DOHH2 (cell line): ENCODE data around the gene GK2.

Experiments used
- H3F3A ChIP-seq: fragments of 200-600 bp; sonication (generic), shearing (Covaris generic); 2 replicates; pipeline ENCODE4 v1.6.0; 2016; ENCODE audit warnings: antibody characterized with exemption, mild to moderate bottlenecking; ENCODE audit not compliant: control insufficient read depth, insufficient read depth
- H3K27ac ChIP-seq: fragments of 200-600 bp; sonication (generic); 2 replicates; pipeline ENCODE4 v1.5.1; 2014; ENCODE audit warnings: low read depth, mild to moderate bottlenecking, low read length, moderate library complexity
- H3K27me3 ChIP-seq: fragments of 200-600 bp; sonication (generic); 2 replicates; pipeline ENCODE4 v1.6.1; 2014; ENCODE audit warnings: mild to moderate bottlenecking, low read length, mixed read lengths; ENCODE audit not compliant: control insufficient read depth
- H3K36me3 ChIP-seq: fragments of 200-600 bp; sonication (generic); 2 replicates; pipeline ENCODE4 v1.6.1; 2014; ENCODE audit warnings: mild to moderate bottlenecking, low read length, moderate library complexity, mixed read lengths; ENCODE audit not compliant: control insufficient read depth
- H3K4me1 ChIP-seq: fragments of 200-600 bp; sonication (generic); 2 replicates; pipeline ENCODE4 v1.6.1; 2014; ENCODE audit warnings: mild to moderate bottlenecking, low read length, mixed read lengths; ENCODE audit not compliant: control insufficient read depth
- H3K4me2 ChIP-seq: fragments of 200-600 bp; sonication (generic); 2 replicates; pipeline ENCODE4 v1.6.0; 2014; ENCODE audit warnings: mild to moderate bottlenecking, low read length, moderate library complexity
- H3K4me3 ChIP-seq: fragments of 200-600 bp; sonication (generic); 2 replicates; pipeline ENCODE4 v1.5.1; 2014; ENCODE audit warnings: mild to moderate bottlenecking, low read length, mixed read lengths
- H3K79me2 ChIP-seq: fragments of 200-600 bp; sonication (generic); 2 replicates; pipeline ENCODE4 v1.6.1; 2014; ENCODE audit warnings: mild to moderate bottlenecking, low read length, mixed read lengths; ENCODE audit not compliant: control insufficient read depth
- H3K9me2 ChIP-seq: fragments of 200-600 bp; sonication (generic); replicated peaks from 2 replicates; pipeline ENCODE4 v1.6.1; 2014; ENCODE audit warnings: mild to moderate bottlenecking, low read length, mixed read lengths; ENCODE audit not compliant: control insufficient read depth
- H3K9me3 ChIP-seq: fragments of 200-600 bp; sonication (generic); 2 replicates; pipeline ENCODE4 v1.6.1; 2014; ENCODE audit warnings: antibody characterized with exemption, low read length, mixed read lengths; ENCODE audit not compliant: control insufficient read depth, insufficient read depth
- H4K20me1 ChIP-seq: fragments of 200-600 bp; sonication (generic); 2 replicates; pipeline ENCODE4 v1.6.0; 2014; ENCODE audit warnings: low read depth, mild to moderate bottlenecking, antibody characterized with exemption, low read length, moderate library complexity; ENCODE audit not compliant: control insufficient read depth, insufficient read depth
- CTCF ChIP-seq: fragments of 200-600 bp; sonication (generic); IDR thresholded peaks from one replicate; pipeline ENCODE4 v1.5.1; 2014; ENCODE audit warnings: antibody characterized with exemption, mild to moderate bottlenecking, low read depth, low read length; ENCODE audit not compliant: poor library complexity, severe bottlenecking
- EZH2phosphoT487 ChIP-seq: fragments of 200-600 bp; sonication (generic); IDR thresholded peaks from 2 replicates; pipeline ENCODE4 v1.6.1; 2017; ENCODE audit warnings: borderline replicate concordance, mild to moderate bottlenecking, antibody characterized with exemption, low read length, moderate library complexity, mixed read lengths

GK2 gene

GRCh38 chr4:79413032-79413885, 5.2 kb upstream of the GK2 start:
- H4K20me1 ChIP-seq, result no peaks in the 10 kb centered on the region
- no peak for TF ChIP-seq EZH2phosphoT487
- TF ChIP-seq CTCF, result no peak
- no peak overlapping the region for H3K27ac ChIP-seq
- no peak overlapping the region for H3K4me2 ChIP-seq
- H3F3A ChIP-seq, result no peaks in the 10 kb centered on the region
- no peaks in the 10 kb centered on the region for H3K9me2 ChIP-seq
- no peaks in the 10 kb centered on the region for H3K36me3 ChIP-seq
- H3K27me3 ChIP-seq, result no peaks in the 10 kb centered on the region
- H3K9me3 ChIP-seq, result no peaks in the 10 kb centered on the region; the same call in 1 of the 2 replicates
- no peaks in the 10 kb centered on the region for H3K4me1 ChIP-seq
- no peak overlapping the region for H3K4me3 ChIP-seq
- H3K79me2 ChIP-seq, result no peaks in the 10 kb centered on the region

GRCh38 chr4:79404666-79405065, 3.4 kb downstream of the GK2 start:
- H3F3A ChIP-seq, result no peaks in the 10 kb centered on the region
- TF ChIP-seq EZH2phosphoT487 (no peak), CTCF (no peak)
- H3K4me1 ChIP-seq, result no peaks in the 10 kb centered on the region
- H3K27ac ChIP-seq, result no peak overlapping the region
- no peaks in the 10 kb centered on the region for H3K36me3 ChIP-seq
- H4K20me1 ChIP-seq, result no peaks in the 10 kb centered on the region
- no peaks in the 10 kb centered on the region for H3K79me2 ChIP-seq
- no peak overlapping the region for H3K4me3 ChIP-seq
- H3K27me3 ChIP-seq, result no peaks in the 10 kb centered on the region
- H3K9me3 ChIP-seq, result no peaks in the 10 kb centered on the region
- H3K9me2 ChIP-seq, result no peaks in the 10 kb centered on the region
- H3K4me2 ChIP-seq, result no peak overlapping the region

- Histone ChIP-seq H3K9me2 (no peaks in the 10 kb centered on the region), H3K4me1 (no peaks in the 10 kb centered on the region), H3F3A (no peaks in the 10 kb centered on the region), H3K79me2 (no peaks in the 10 kb centered on the region), H3K4me2 (no peak overlapping the region), H3K27ac (no peak overlapping the region), H3K9me3 (no peaks in the 10 kb centered on the region), H4K20me1 (no peaks in the 10 kb centered on the region), H3K4me3 (no peak overlapping the region), H3K36me3 (no peaks in the 10 kb centered on the region), H3K27me3 (no peaks in the 10 kb centered on the region)
- TF ChIP-seq CTCF, result no peak
- no peak for TF ChIP-seq EZH2phosphoT487
Observed at GRCh38 chr4:79403356-79403755, 4.7 kb downstream of the GK2 start.
